GM19395 (cell line): ENCODE results near the gene MYCBP.
A peak's percentile ranks its signal among the peaks of the same experiment; 100 is the strongest.
"Not testable (repeated sequence)": the region's sequence is repeated elsewhere in the genome, so short reads cannot be mapped to it uniquely, and the experiment has no call there.

Source experiments
- ATAC-seq: cut with Tn5 transposase; IDR thresholded peaks from one replicate; pipeline ENCODE4 v1.9.1; 2021; ENCODE audit warnings: mild to moderate bottlenecking, moderate library complexity; ENCODE audit not compliant: unreplicated experiment

Gene MYCBP

GRCh38 chr1:38870996-38871395 is 2.2 kb downstream of the MYCBP start:
- ATAC-seq = no peak

DNA sequence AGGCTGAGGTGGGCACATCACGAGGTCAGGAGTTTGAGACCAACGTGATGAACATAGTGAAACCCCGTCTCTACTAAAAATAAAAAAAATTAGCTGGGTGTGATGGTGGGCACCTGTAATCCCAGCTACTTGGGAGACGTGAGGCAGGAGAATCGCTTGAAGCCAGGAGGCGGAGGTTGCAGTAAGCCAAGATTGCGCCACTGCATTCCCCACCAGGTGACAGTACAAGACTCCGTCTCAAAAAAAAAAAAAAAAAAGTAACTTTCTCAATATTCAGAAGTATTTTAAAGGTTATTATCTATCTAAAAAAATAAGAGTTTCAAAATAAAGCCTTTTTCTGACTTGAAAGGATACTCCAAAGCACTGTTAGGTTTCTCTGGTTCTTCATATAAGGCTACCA is 5.9 kb downstream of the MYCBP start:
- ATAC-seq = no peak

- ATAC-seq = no peak
Measured at GRCh38 chr1:38865112-38865715, 7.9 kb downstream of the MYCBP start.

GRCh38 chr1:38860454-38860795 is 12.7 kb downstream of the MYCBP start:
- no peak for ATAC-seq

- peak; percentile 90 for ATAC-seq
Measured at GRCh38 chr1:38859561-38860453, 13.3 kb downstream of the MYCBP start, which contains the start of gene RRAGC. Gene RRAGC, minus strand, starts transcription at chr1:38859772. Its CDS starts 126 bp downstream, at chr1:38859646.

GRCh38 chr1:38858833-38859560 is 14.2 kb downstream of the MYCBP start:
- peak; percentile 45 for ATAC-seq

GRCh38 chr1:38852780-38853179 is 20.4 kb downstream of the MYCBP start:
- ATAC-seq = no peak

GRCh38 chr1:38848071-38848470 is 25.1 kb downstream of the MYCBP start:
- no peak for ATAC-seq

DNA sequence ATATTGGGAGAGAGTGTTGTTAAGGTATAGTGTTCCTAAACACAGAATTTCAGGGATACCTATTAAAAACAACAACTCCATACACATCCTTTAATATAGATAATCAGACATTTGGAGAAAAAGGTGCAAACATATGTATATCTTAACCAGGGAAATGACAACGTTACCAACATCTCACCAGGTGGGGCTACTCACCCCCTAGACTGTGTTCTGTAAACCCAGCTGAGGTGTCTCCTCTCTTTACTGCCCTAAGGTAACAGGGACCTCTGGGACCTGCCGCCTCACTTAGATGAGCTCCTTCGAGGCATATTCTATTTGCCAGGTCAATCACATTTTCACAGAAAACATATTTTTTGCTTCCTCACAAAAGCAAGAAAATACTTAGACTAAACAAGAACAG is 26.9 kb downstream of the MYCBP start:
- no peak for ATAC-seq

- ATAC-seq = not testable (repeated sequence)
Measured at GRCh38 chr1:38845088-38845487, 28.1 kb downstream of the MYCBP start.

- no peak for ATAC-seq
Measured at GRCh38 chr1:38840281-38840680, 32.9 kb downstream of the MYCBP start.

DNA sequence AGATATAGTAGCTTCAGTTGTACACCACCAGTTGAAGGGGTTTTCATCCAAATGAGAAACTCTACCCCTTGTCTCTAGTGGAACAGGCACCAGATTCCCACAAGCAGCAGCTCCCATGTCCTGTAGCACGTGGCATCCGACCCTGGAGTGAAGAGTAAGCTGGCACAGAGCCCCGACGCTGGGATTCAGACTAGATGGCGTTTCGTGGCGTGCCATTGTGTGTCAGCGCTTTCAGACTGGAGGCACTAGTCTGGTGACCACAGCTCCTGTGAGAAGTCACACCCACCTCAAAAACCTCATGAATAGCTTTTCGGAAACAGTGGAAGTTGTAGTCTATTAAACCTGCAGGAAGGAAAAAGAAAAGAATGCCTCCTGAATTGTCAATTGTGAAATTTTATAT is 33.8 kb downstream of the MYCBP start:
- ATAC-seq = no peak

DNA sequence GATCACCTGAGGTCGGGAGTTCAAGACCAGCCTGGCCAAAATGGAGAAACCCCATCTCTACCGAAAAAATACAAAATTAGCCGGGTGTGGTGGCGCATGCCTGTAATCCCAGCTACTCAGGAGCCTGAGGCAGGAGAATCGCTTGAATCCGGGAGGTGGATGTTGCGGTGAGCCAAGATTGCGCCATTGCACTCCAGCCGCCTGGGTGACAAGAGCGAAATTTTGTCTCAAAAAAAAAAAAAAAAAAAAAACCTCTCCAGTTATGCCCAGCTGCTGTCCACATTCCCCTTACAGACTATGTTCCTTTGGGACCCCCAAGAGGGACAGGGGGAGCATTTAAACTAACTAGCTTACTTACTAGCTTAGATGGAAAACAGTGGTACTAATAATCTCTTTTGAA is 36.8 kb downstream of the MYCBP start:
- ATAC-seq = not testable (repeated sequence)

GRCh38 chr1:38834937-38835827 is 38.0 kb downstream of the MYCBP start:
- peak; percentile 67 for ATAC-seq

GRCh38 chr1:38834221-38834782 is 38.8 kb downstream of the MYCBP start:
- no peak for ATAC-seq

GRCh38 chr1:38833146-38833545 is 40.0 kb downstream of the MYCBP start:
- ATAC-seq = no peak

GRCh38 chr1:38832370-38832734 is 40.8 kb downstream of the MYCBP start:
- ATAC-seq = no peak

- ATAC-seq = no peak
Measured at GRCh38 chr1:38831731-38832369, 41.3 kb downstream of the MYCBP start.

DNA sequence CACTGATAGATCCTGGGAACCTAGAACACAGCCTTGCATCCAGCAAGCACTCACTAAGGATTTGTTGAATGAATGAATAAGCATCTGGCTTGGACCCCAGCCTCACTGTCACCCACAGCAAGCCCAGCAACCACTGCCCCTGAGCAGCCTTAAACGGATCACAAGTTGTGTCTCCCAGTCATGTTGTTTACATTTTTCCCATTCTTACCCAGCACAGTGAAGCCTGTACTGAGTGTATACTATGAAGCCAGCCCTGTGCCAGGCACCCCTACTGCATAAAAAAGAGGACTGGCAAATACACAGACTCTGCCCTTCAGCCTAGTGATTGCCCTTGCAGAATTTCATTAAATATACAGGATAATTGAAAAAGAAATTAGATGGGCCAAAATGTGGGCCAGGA is 43.8 kb downstream of the MYCBP start:
- ATAC-seq = no peak

GRCh38 chr1:38827318-38827717 is 45.8 kb downstream of the MYCBP start:
- ATAC-seq = no peak
